ENCODE results near the gene OR51B6. TPM values are rescaled to one million over a fixed set of nuclear protein-coding genes. Genes with fewer than 3 reads are reported as not detected.
"Not testable (repeated sequence)": the region's sequence is repeated elsewhere in the genome, so short reads cannot be mapped to it uniquely, and the experiment has no call there.

OR51B6 gene
- polyA plus RNA-seq, 3 donors, result not detected

DNA sequence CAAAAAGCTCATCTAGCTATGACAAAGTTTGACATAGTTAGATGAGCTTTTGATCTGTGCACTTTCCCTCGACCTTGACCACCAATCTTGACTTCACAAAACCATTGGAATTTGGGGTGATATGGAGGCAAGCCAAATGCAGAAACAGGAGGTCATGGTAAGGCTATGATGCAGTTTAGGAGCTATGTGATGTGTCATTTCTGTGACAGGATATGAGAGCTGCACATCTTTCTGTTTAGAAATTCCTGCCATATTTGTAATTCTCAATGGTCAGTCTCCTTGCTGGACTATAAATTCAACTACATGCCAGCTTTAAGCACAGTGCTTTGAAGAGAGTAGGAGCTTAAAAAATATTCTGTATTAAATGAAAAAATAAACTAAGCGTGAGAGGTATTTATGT, 12.9 kb downstream of the OR51B6 start:
- peaks cover 0 to 4% (median 0%) of the 10 kb centered on the region in 3 donors for H3K27me3 Mint-ChIP-seq (ENCODE audit: low read depth in 3 of 3)
- H3K36me3 Mint-ChIP-seq, result no peaks in the 10 kb centered on the region
- no peak overlapping the region for H3K4me2 ChIP-seq (replicated peaks; ENCODE audit: extremely low read depth, low read length, poor library complexity, severe bottlenecking)
- peaks cover 0 to 4% (median 0%) of the 10 kb centered on the region in 7 donors for H3K9me3 Mint-ChIP-seq
- no peaks in the 10 kb centered on the region for H4K20me1 ChIP-seq (ENCODE audit: insufficient read depth, low read length)
- H3K4me1 Mint-ChIP-seq, result peaks cover 3% of the 10 kb centered on the region
- no peak overlapping the region for H3K4me3 Mint-ChIP-seq
- H3K9me3 ChIP-seq (replicated peaks in 1 of 2; ENCODE audit: control insufficient read depth in 1 of 2, insufficient read depth in 1 of 2, low read length in 2 of 2), result no peaks in the 10 kb centered on the region
- no peaks in the 10 kb centered on the region for H3K36me3 ChIP-seq (replicated peaks in 1 of 2; ENCODE audit: control insufficient read depth in 1 of 2, insufficient read depth in 2 of 2, low read length in 2 of 2)
- no peak overlapping the region for H3K27ac Mint-ChIP-seq
- no peak for DNase-seq
- H3K27ac ChIP-seq (ENCODE audit: low read depth in 1 of 2, low read length in 2 of 2), result no peak overlapping the region
- no peak for TF ChIP-seq CTCF (IDR thresholded peaks at IDR 0.05)
- H3K4me3 ChIP-seq (replicated peaks in 1 of 3; ENCODE audit: low read depth in 2 of 3, low read length in 3 of 3), result no peak overlapping the region
- H2AFZ ChIP-seq (ENCODE audit: insufficient read depth, low read depth, low read length, poor library complexity, severe bottlenecking), result no peak overlapping the region
- WGBS (ENCODE audit: insufficient coverage), result no CpG with 5 or more reads among the region's 2 CpGs
- no peaks in the 10 kb centered on the region for H3K27me3 ChIP-seq (ENCODE audit: control insufficient read depth in 2 of 2, insufficient read depth in 2 of 2, low read length in 2 of 2)
- no peaks in the 10 kb centered on the region for H3K4me1 ChIP-seq (ENCODE audit: control insufficient read depth in 1 of 2, insufficient read depth in 2 of 2, low read length in 2 of 2)
- no peaks in the 10 kb centered on the region for H3K79me2 ChIP-seq (ENCODE audit: insufficient read depth, low read length)
- intact Hi-C loops (cut with micrococcal nuclease), result no loop called here
- H3K9ac ChIP-seq (ENCODE audit: insufficient read depth, low read length, poor library complexity, severe bottlenecking), result no peak overlapping the region

DNA sequence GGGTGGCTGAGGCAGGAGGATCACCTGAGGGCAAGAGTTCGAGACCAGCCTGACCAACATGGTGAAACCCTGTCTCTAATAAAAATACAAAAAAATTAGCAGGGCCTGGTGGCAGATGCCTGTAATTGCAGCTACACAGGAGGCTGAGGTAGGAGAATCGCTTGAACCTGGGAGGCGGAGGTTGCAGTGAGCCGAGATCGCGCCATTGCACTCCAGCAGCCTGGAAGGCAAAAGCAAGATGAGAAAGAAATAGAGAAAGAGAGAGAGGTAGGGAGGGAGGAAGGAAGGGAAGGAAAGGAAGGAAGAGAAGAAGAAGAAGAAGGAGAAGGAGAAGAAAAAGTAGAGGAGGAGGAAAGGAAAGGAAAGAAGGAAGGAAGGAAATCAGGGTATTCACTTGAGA, 15.1 kb downstream of the OR51B6 start:
- H3K4me3 ChIP-seq (replicated peaks in 1 of 3; ENCODE audit: low read depth in 2 of 3, low read length in 3 of 3); H3K79me2 ChIP-seq (ENCODE audit: insufficient read depth, low read length); H3K36me3 Mint-ChIP-seq; H3K9me3 ChIP-seq (replicated peaks in 1 of 2; ENCODE audit: control insufficient read depth in 1 of 2, insufficient read depth in 1 of 2, low read length in 2 of 2); DNase-seq; H3K9ac ChIP-seq (ENCODE audit: insufficient read depth, low read length, poor library complexity, severe bottlenecking); H3K4me1 ChIP-seq (ENCODE audit: control insufficient read depth in 1 of 2, insufficient read depth in 2 of 2, low read length in 2 of 2); H3K4me1 Mint-ChIP-seq; H3K27ac Mint-ChIP-seq; H3K36me3 ChIP-seq (replicated peaks in 1 of 2; ENCODE audit: control insufficient read depth in 1 of 2, insufficient read depth in 2 of 2, low read length in 2 of 2); H3K27me3 ChIP-seq (ENCODE audit: control insufficient read depth in 2 of 2, insufficient read depth in 2 of 2, low read length in 2 of 2); intact Hi-C loops (cut with micrococcal nuclease); H3K9me3 Mint-ChIP-seq; H4K20me1 ChIP-seq (ENCODE audit: insufficient read depth, low read length); H2AFZ ChIP-seq (ENCODE audit: insufficient read depth, low read depth, low read length, poor library complexity, severe bottlenecking); H3K4me2 ChIP-seq (replicated peaks; ENCODE audit: extremely low read depth, low read length, poor library complexity, severe bottlenecking); H3K27ac ChIP-seq (ENCODE audit: low read depth in 1 of 2, low read length in 2 of 2); H3K4me3 Mint-ChIP-seq; H3K27me3 Mint-ChIP-seq (ENCODE audit: low read depth in 3 of 3): not testable (repeated sequence)
- 98% methylated on average over 5 of the region's 6 CpGs for WGBS (ENCODE audit: insufficient coverage)

Measured in CD14-positive monocyte (primary cell).